ENCODE data around the gene C19orf67. TPM values are rescaled to one million over a fixed set of nuclear protein-coding genes. Genes with fewer than 3 reads are reported as not detected.

C19orf67 gene
- total RNA-seq, 1 experiment from 2014 or later: 0.28 TPM

GRCh38 chr19:14073261-14073924 is 12.2 kb downstream of the C19orf67 start:
- CTCF ChIA-PET: interaction anchor here (1.5 kb wide), 1 partner anchor 193 kb away, joined by 6 read pairs; no protein-coding TSS in a partner anchor
- POLR2A ChIA-PET: no interaction called here
- in situ Hi-C loops (cut with HindIII; ENCODE audit: low pct_unique_long_range_greater_than_20kb, low sequenced_read_pairs): no loop called here
- peak; percentile 78 for ATAC-seq
- H3K27me3 ChIP-seq (ENCODE audit: control insufficient read depth, insufficient read depth, low read length): no peaks in the 10 kb centered on the region
- no peak for TF ChIP-seq TCF7L2 (IDR thresholded peaks at IDR 0.05; ENCODE audit: low read depth, low read length)
- no peak for TF ChIP-seq REST (IDR thresholded peaks at IDR 0.05; ENCODE audit: insufficient read depth in 1 of 2, low read depth in 2 of 2, low read length in 1 of 2)
- no peak for TF ChIP-seq POLR2AphosphoS5 (IDR thresholded peaks at IDR 0.05; ENCODE audit: low read depth, low read length)
- TF ChIP-seq SIN3A (IDR thresholded peaks at IDR 0.05; ENCODE audit: borderline replicate concordance, insufficient read depth, low read depth, low read length): no peak
- TF ChIP-seq, protein P1, sequence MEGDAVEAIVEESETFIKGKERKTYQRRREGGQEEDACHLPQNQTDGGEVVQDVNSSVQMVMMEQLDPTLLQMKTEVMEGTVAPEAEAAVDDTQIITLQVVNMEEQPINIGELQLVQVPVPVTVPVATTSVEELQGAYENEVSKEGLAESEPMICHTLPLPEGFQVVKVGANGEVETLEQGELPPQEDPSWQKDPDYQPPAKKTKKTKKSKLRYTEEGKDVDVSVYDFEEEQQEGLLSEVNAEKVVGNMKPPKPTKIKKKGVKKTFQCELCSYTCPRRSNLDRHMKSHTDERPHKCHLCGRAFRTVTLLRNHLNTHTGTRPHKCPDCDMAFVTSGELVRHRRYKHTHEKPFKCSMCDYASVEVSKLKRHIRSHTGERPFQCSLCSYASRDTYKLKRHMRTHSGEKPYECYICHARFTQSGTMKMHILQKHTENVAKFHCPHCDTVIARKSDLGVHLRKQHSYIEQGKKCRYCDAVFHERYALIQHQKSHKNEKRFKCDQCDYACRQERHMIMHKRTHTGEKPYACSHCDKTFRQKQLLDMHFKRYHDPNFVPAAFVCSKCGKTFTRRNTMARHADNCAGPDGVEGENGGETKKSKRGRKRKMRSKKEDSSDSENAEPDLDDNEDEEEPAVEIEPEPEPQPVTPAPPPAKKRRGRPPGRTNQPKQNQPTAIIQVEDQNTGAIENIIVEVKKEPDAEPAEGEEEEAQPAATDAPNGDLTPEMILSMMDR (IDR thresholded peaks at IDR 0.05): peak; percentile 95
- H3K27ac ChIP-seq (ENCODE audit: low read length): peak overlapping the region; percentile 81
- peak overlapping the region; percentile 59 to 84 for H3K4me3 ChIP-seq (ENCODE audit: low read depth in 2 of 2, low read length in 2 of 2)
- peaks cover 2% of the 10 kb centered on the region; the same call in 1 of the 2 replicates for H3K4me1 ChIP-seq (ENCODE audit: control insufficient read depth, insufficient read depth, low read length)
- H3K36me3 ChIP-seq (ENCODE audit: control insufficient read depth, insufficient read depth, low read length): no peaks in the 10 kb centered on the region; the same call in 1 of the 2 replicates
- intact Hi-C loops (cut with micrococcal nuclease; ENCODE audit: unreplicated experiment): no loop called here
- DNase-seq (ENCODE audit: low read depth, low spot score): no peak
- no peaks in the 10 kb centered on the region for H3K9me3 ChIP-seq (ENCODE audit: control insufficient read depth, insufficient read depth, low read depth, low read length)
- BruUV-seq (replicated peaks): no TSS peak

- H3K4me3 ChIP-seq (ENCODE audit: low read depth in 2 of 2, low read length in 2 of 2): peak within 1 kb of the TSS; percentile 59 to 84
- peaks cover 2% of the 10 kb centered on the region; the same call in 1 of the 2 replicates for H3K4me1 ChIP-seq (ENCODE audit: control insufficient read depth, insufficient read depth, low read length)
- no peaks in the 10 kb centered on the region for H3K27me3 ChIP-seq (ENCODE audit: control insufficient read depth, insufficient read depth, low read length)
- ChIA-PET POLR2A (no interaction called here), CTCF (interaction anchor here (0.7 to 1.5 kb wide), 2 partner anchors 18 to 192 kb away, joined by 3 to 6 read pairs; no protein-coding TSS in a partner anchor)
- H3K9me3 ChIP-seq (ENCODE audit: control insufficient read depth, insufficient read depth, low read depth, low read length): no peaks in the 10 kb centered on the region
- in situ Hi-C loops (cut with HindIII; ENCODE audit: low pct_unique_long_range_greater_than_20kb, low sequenced_read_pairs): no loop called here
- TF ChIP-seq SIN3A (IDR thresholded peaks at IDR 0.05; ENCODE audit: borderline replicate concordance, insufficient read depth, low read depth, low read length): no peak
- TF ChIP-seq, protein P1 (IDR thresholded peaks at IDR 0.05): no peak
- peak; percentile 44 for ATAC-seq
- H3K36me3 ChIP-seq (ENCODE audit: control insufficient read depth, insufficient read depth, low read length): no peaks in the 10 kb centered on the region; the same call in 1 of the 2 replicates
- intact Hi-C loops (cut with micrococcal nuclease; ENCODE audit: unreplicated experiment): no loop called here
- H3K27ac ChIP-seq (ENCODE audit: low read length): peak within 1 kb of the TSS; percentile 71
- no TSS peak for BruUV-seq (replicated peaks)
- DNase-seq (ENCODE audit: low read depth, low spot score): no peak
Observed at GRCh38 chr19:14072535-14073260, 12.9 kb downstream of the C19orf67 start, which contains the start of gene MISP3. Gene MISP3 (plus strand): TSS chr19:14072786. CDS start chr19:14073310, 524 bp downstream.

All from Panc1 (cell line).